ENCODE data around the gene ZBTB8B. TPM values are rescaled to one million over a fixed set of nuclear protein-coding genes. Genes with fewer than 3 reads are reported as not detected.
"Not testable (repeated sequence)": the region's sequence is repeated elsewhere in the genome, so short reads cannot be mapped to it uniquely, and the experiment has no call there.

ZBTB8B gene
- total RNA-seq, 1 experiment from 2014 or later, result not detected

- ChIA-PET CTCF (interaction anchor here (0.7 kb wide), 1 partner anchor 23 kb away, joined by 3 read pairs; no protein-coding TSS in a partner anchor), POLR2A (no interaction called here)
- Mint-ChIP-seq H3K4me1 (ENCODE audit: insufficient read depth, unreplicated experiment) (no peaks in the 10 kb centered on the region), H3K36me3 (ENCODE audit: insufficient read depth, unreplicated experiment) (no peaks in the 10 kb centered on the region), H3K27ac (ENCODE audit: low read depth, unreplicated experiment) (no peak overlapping the region), H3K9me3 (ENCODE audit: unreplicated experiment) (no peaks in the 10 kb centered on the region), H3K4me3 (ENCODE audit: unreplicated experiment) (no peak overlapping the region), H3K27me3 (ENCODE audit: insufficient read depth, unreplicated experiment) (peaks cover 12% of the 10 kb centered on the region)
- no peak for TF ChIP-seq CTCF (IDR thresholded peaks at IDR 0.05; ENCODE audit: unreplicated experiment)
- DNase-seq (ENCODE audit: unreplicated experiment), result no peak
- intact Hi-C loops (cut with micrococcal nuclease), result no loop called here
- no TSS peak for BruUV-seq (replicated peaks)
Observed at GRCh38 chr1:32474954-32475353, 10.1 kb downstream of the ZBTB8B start.

- intact Hi-C loops (cut with micrococcal nuclease), result no loop called here
- Mint-ChIP-seq H3K27me3 (ENCODE audit: insufficient read depth, unreplicated experiment) (peaks cover 12% of the 10 kb centered on the region), H3K36me3 (ENCODE audit: insufficient read depth, unreplicated experiment) (no peaks in the 10 kb centered on the region), H3K4me1 (ENCODE audit: insufficient read depth, unreplicated experiment) (no peaks in the 10 kb centered on the region), H3K4me3 (ENCODE audit: unreplicated experiment) (no peak overlapping the region), H3K27ac (ENCODE audit: low read depth, unreplicated experiment) (no peak overlapping the region), H3K9me3 (ENCODE audit: unreplicated experiment) (no peaks in the 10 kb centered on the region)
- DNase-seq (ENCODE audit: unreplicated experiment), result no peak
- ChIA-PET POLR2A (no interaction called here), CTCF (interaction anchor here (0.5 kb wide), 2 partner anchors 15 to 230 kb away, joined by 4 read pairs; partner anchors contain the start of gene ZBTB8B)
- TF ChIP-seq CTCF (IDR thresholded peaks at IDR 0.05; ENCODE audit: unreplicated experiment), result no peak
- BruUV-seq (replicated peaks), result no TSS peak
Observed at GRCh38 chr1:32480003-32480402, 15.1 kb downstream of the ZBTB8B start.

GRCh38 chr1:32480761-32481160 lies 15.9 kb downstream of the ZBTB8B start:
- Mint-ChIP-seq H3K27me3 (ENCODE audit: insufficient read depth, unreplicated experiment) (peaks cover 11% of the 10 kb centered on the region), H3K9me3 (ENCODE audit: unreplicated experiment) (no peaks in the 10 kb centered on the region), H3K27ac (ENCODE audit: low read depth, unreplicated experiment) (no peak overlapping the region), H3K4me3 (ENCODE audit: unreplicated experiment) (no peak overlapping the region), H3K36me3 (ENCODE audit: insufficient read depth, unreplicated experiment) (no peaks in the 10 kb centered on the region), H3K4me1 (ENCODE audit: insufficient read depth, unreplicated experiment) (no peaks in the 10 kb centered on the region)
- TF ChIP-seq CTCF (IDR thresholded peaks at IDR 0.05; ENCODE audit: unreplicated experiment), result no peak
- ChIA-PET CTCF (interaction anchor here (0.7 to 1.6 kb wide), 4 partner anchors 15 to 204 kb away, joined by 3 to 7 read pairs (median 4); no protein-coding TSS in a partner anchor), POLR2A (interaction anchor here (1.3 kb wide), 1 partner anchor 15 kb away, joined by 5 read pairs; no protein-coding TSS in a partner anchor)
- intact Hi-C loops (cut with micrococcal nuclease), result no loop called here
- BruUV-seq (replicated peaks), result no TSS peak
- no peak for DNase-seq (ENCODE audit: unreplicated experiment)

GRCh38 chr1:32481788-32482187 lies 16.9 kb downstream of the ZBTB8B start:
- intact Hi-C loops (cut with micrococcal nuclease); DNase-seq (ENCODE audit: unreplicated experiment); H3K9me3 Mint-ChIP-seq (ENCODE audit: unreplicated experiment); H3K4me1 Mint-ChIP-seq (ENCODE audit: insufficient read depth, unreplicated experiment); H3K36me3 Mint-ChIP-seq (ENCODE audit: insufficient read depth, unreplicated experiment); BruUV-seq (replicated peaks); H3K4me3 Mint-ChIP-seq (ENCODE audit: unreplicated experiment); H3K27me3 Mint-ChIP-seq (ENCODE audit: insufficient read depth, unreplicated experiment); H3K27ac Mint-ChIP-seq (ENCODE audit: low read depth, unreplicated experiment): not testable (repeated sequence)
- ChIA-PET POLR2A (interaction anchor here (0.6 to 1.3 kb wide), 2 partner anchors 13 to 29 kb away, joined by 3 to 5 read pairs; no protein-coding TSS in a partner anchor), CTCF (interaction anchor here (0.7 to 1.6 kb wide), 4 partner anchors 14 to 54 kb away, joined by 3 to 7 read pairs (median 4); no protein-coding TSS in a partner anchor)

All from MCF 10A (cell line).